Cardiac muscle cell (in vitro differentiated cells and primary cell): ENCODE results near the gene STXBP2. TPM values are rescaled to one million over a fixed set of nuclear protein-coding genes. Genes with fewer than 3 reads are reported as not detected.

Experiments used
- DNase-seq, 2 donors: peaks; one replicate each; pipeline versions ENCODE4 v3.0.0 to v3.0.0-alpha.2; 2010 to 2017; ENCODE audit warnings: low read depth in 1 of 2, low spot score in 1 of 2
- H3K27ac ChIP-seq: fragments of 200-600 bp; sonication (generic); 2 replicates; pipeline ENCODE4 v1.5.1; 2016
- H3K27me3 ChIP-seq: fragments of 200-600 bp; sonication (generic); 2 replicates; pipeline ENCODE4 v1.6.0; 2016; ENCODE audit warnings: control low read depth
- H3K36me3 ChIP-seq: fragments of 200-600 bp; sonication (generic); 2 replicates; pipeline ENCODE4 v1.5.1; 2016; ENCODE audit warnings: control low read depth
- H3K4me1 ChIP-seq: fragments of 200-600 bp; sonication (generic); 2 replicates; pipeline ENCODE4 v1.8.1; 2017; ENCODE audit warnings: low read depth, mild to moderate bottlenecking, mixed run types
- H3K4me3 ChIP-seq: fragments of 200-600 bp; sonication (generic); 2 replicates; pipeline ENCODE4 v1.5.1; 2016; ENCODE audit warnings: mild to moderate bottlenecking
- H3K9me3 ChIP-seq: fragments of 200-600 bp; sonication (generic); 2 replicates; pipeline ENCODE4 v1.5.1; 2017; ENCODE audit warnings: low read depth, mild to moderate bottlenecking, control low read depth
- CTCF ChIP-seq: IDR thresholded peaks from 2 replicates; pipeline ENCODE4 v1.5.1; 2012; ENCODE audit warnings: low read depth, mild to moderate bottlenecking, low read length
- polyA plus RNA-seq: library from polyadenylated mRNA; unstranded; fragments of >200 nt; fragmentation: Nextera tagmentation; extraction: Ambion mirVana; gene quantifications from 2 replicates; pipeline ENCODE4 v1.2.1, GENCODE V29; 2016
- total RNA-seq: library from RNA; depleted of rRNA; stranded (reverse); fragments of >200 nt; gene quantifications from 2 replicates; pipeline ENCODE4 v1.2.3, GENCODE V29; 2016

Gene STXBP2
- total and polyA plus RNA-seq, 2 experiments from 2014 or later: 32.7 to 33.6 TPM

GRCh38 chr19:7657131-7657751 lies 20.3 kb downstream of the STXBP2 start:
- H3K36me3 ChIP-seq: no peaks in the 10 kb centered on the region
- peak in 1 of 2 donors; percentile 54 for DNase-seq
- H3K4me1 ChIP-seq: no peaks in the 10 kb centered on the region
- H3K4me3 ChIP-seq: no peak overlapping the region
- H3K9me3 ChIP-seq: no peaks in the 10 kb centered on the region
- H3K27ac ChIP-seq: no peak overlapping the region
- H3K27me3 ChIP-seq: peaks cover 17% of the 10 kb centered on the region
- TF ChIP-seq CTCF: no peak

DNA sequence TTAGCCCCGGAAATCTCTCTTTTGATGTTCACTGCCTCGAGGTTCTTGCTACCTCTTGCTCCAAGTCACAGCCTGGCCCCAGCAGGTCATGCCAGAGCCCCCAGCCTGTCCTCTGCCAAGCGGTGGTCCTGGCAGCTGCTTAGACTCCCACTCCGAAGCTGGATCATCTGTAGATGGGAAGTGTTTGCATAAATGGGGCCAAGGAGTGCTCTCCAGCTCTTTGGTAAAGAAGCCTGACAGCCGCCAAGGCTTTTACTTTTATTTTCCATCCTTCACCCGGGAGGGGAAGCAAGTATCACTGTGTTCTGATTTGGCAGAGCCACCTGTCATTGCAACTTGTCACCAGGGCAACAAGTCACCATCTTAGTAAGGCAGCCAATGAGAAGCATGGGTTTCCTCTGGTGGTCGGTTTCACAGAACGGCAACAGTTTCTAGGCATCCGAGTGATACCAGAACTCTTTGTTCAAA lies 21.3 kb downstream of the STXBP2 start:
- no peak for TF ChIP-seq CTCF
- Histone ChIP-seq H3K27ac (no peak overlapping the region), H3K4me1 (no peaks in the 10 kb centered on the region), H3K4me3 (no peak overlapping the region), H3K36me3 (no peaks in the 10 kb centered on the region), H3K27me3 (peaks cover 17% of the 10 kb centered on the region), H3K9me3 (no peaks in the 10 kb centered on the region)
- DNase-seq: no peak

DNA sequence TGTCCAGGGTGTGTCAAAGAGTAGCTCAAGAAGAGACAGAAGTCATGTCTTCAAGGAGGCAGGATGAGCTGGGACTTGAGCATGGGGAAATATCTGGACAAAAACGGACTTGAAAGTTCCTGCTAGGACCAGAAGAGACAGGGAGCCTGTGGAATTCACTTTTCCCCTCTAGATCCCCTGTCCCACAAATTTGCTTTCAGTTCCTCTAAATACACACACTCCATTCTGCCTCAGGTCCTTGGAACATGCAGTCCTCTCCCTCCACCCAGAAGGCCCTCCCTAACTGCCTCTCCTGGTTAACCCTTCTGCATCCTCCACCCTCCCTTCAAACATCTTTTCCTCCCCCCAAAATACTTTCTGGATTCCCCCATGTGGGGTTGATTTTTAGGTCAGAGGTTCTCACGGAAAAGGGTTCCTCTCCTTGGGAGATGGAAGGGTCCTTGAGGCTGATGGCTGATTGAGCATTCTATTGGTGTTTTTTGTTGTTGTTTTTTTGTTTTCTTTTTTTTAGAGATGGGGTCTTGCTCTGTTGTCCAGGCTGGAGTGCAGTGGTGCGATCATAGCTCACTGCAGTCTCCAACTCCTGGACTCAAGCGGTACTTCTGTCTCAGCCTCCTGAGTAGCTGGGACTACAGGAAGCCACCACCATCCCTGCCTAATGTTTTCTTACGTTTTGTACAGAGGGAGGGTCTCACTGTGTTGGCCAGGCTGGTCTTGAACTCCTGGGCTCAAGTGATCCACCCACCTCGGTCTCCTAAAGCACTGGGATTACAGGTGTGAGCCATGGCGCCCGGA lies 25.0 kb downstream of the STXBP2 start:
- no peak overlapping the region for H3K4me3 ChIP-seq
- no peaks in the 10 kb centered on the region for H3K27me3 ChIP-seq
- no peak for TF ChIP-seq CTCF
- H3K36me3 ChIP-seq: no peaks in the 10 kb centered on the region
- no peaks in the 10 kb centered on the region for H3K9me3 ChIP-seq
- DNase-seq: no peak
- no peak overlapping the region for H3K27ac ChIP-seq
- no peaks in the 10 kb centered on the region for H3K4me1 ChIP-seq

DNA sequence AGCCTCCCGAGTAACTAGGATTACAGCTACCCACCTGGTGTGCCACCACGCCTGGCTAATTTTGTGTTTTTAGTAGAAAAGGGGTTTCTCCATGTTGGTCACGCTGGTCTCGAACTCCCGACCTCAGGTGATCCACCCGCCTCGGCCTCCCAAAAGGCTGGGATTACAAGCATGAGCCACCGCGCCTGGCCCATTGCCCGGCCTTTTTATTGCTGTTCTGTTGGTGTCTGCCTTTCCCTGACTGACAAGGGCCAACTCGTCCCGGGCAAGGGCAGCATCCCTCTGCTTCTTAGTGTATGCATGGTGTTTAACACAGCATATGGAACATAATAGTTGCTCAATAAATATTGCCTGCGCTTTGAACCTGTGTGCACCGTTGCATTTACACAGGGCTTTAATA lies 25.7 kb downstream of the STXBP2 start:
- Histone ChIP-seq H3K4me1 (no peaks in the 10 kb centered on the region), H3K27me3 (no peaks in the 10 kb centered on the region), H3K36me3 (no peaks in the 10 kb centered on the region), H3K9me3 (no peaks in the 10 kb centered on the region), H3K27ac (no peak overlapping the region), H3K4me3 (no peak overlapping the region)
- TF ChIP-seq CTCF: no peak
- no peak for DNase-seq

DNA sequence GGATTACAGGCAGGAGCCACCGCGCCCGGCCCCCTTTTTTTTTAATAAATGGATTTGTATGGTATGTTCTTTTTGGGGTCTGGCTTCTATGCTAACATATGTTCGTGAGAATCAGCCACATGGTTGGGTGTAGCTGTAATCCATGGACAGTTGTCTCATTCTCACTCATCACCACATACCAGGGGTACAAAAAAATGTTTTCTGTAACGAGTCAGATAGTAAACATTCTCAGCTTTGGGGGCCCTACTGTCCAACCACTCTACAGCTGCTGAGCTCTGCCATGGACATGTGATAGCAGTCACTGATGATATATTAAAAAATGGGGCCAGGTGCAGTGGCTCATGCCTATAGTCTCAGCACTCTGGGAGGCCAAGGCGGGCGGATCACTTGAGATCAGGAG lies 26.8 kb downstream of the STXBP2 start:
- no peaks in the 10 kb centered on the region for H3K9me3 ChIP-seq
- no peaks in the 10 kb centered on the region for H3K36me3 ChIP-seq
- no peak for TF ChIP-seq CTCF
- H3K4me1 ChIP-seq: no peaks in the 10 kb centered on the region
- no peak overlapping the region for H3K4me3 ChIP-seq
- peaks cover 7% of the 10 kb centered on the region for H3K27me3 ChIP-seq
- no peak overlapping the region for H3K27ac ChIP-seq
- no peak for DNase-seq
